ENCODE data around the gene STK38.

STK38 gene

GRCh38 chr6:36524871-36525270 is 22.4 kb downstream of the STK38 start:
- no peak for DNase-seq (ENCODE audit: extremely low read depth, low read depth)
- no peak for TF ChIP-seq CTCF (IDR thresholded peaks at IDR 0.05; ENCODE audit: low read depth, low read length, missing control alignments)
- H3K4me3 ChIP-seq (replicated peaks; ENCODE audit: low read depth, low read length) = no peak overlapping the region

- H3K4me3 ChIP-seq (replicated peaks; ENCODE audit: low read depth, low read length) = no peak overlapping the region
- TF ChIP-seq CTCF (IDR thresholded peaks at IDR 0.05; ENCODE audit: low read depth, low read length, missing control alignments) = no peak
Measured at GRCh38 chr6:36523936-36524499, 23.3 kb downstream of the STK38 start.

GRCh38 chr6:36523451-36523850 is 23.8 kb downstream of the STK38 start:
- no peak overlapping the region for H3K4me3 ChIP-seq (replicated peaks; ENCODE audit: low read depth, low read length)
- no peak for TF ChIP-seq CTCF (IDR thresholded peaks at IDR 0.05; ENCODE audit: low read depth, low read length, missing control alignments)
- DNase-seq (ENCODE audit: extremely low read depth, low read depth) = no peak

More at GRCh38 chr6:36523936-36524499, 23.3 kb downstream of the STK38 start:
- DNase-seq (ENCODE audit: extremely low read depth, low read depth) = no peak

GRCh38 chr6:36519352-36519751 is 27.9 kb downstream of the STK38 start:
- TF ChIP-seq CTCF (IDR thresholded peaks at IDR 0.05; ENCODE audit: low read depth, low read length, missing control alignments) = no peak
- H3K4me3 ChIP-seq (replicated peaks; ENCODE audit: low read depth, low read length) = no peak overlapping the region
- no peak for DNase-seq (ENCODE audit: extremely low read depth, low read depth)

GRCh38 chr6:36517408-36517807 is 29.9 kb downstream of the STK38 start:
- TF ChIP-seq CTCF (IDR thresholded peaks at IDR 0.05; ENCODE audit: low read depth, low read length, missing control alignments) = no peak
- no peak for DNase-seq (ENCODE audit: extremely low read depth, low read depth)
- H3K4me3 ChIP-seq (replicated peaks; ENCODE audit: low read depth, low read length) = no peak overlapping the region

- no peak for DNase-seq (ENCODE audit: extremely low read depth, low read depth)
- TF ChIP-seq CTCF (IDR thresholded peaks at IDR 0.05; ENCODE audit: low read depth, low read length, missing control alignments) = no peak
- H3K4me3 ChIP-seq (replicated peaks; ENCODE audit: low read depth, low read length) = no peak overlapping the region
Measured at GRCh38 chr6:36516988-36517387, 30.3 kb downstream of the STK38 start.

- TF ChIP-seq CTCF (IDR thresholded peaks at IDR 0.05; ENCODE audit: low read depth, low read length, missing control alignments) = no peak
- no peak for DNase-seq (ENCODE audit: extremely low read depth, low read depth)
- H3K4me3 ChIP-seq (replicated peaks; ENCODE audit: low read depth, low read length) = no peak overlapping the region
Measured at GRCh38 chr6:36516559-36516958, 30.7 kb downstream of the STK38 start.

Measured in HFF-Myc (cell line).